ENCODE results near the gene PDLIM5. TPM values are rescaled to one million over a fixed set of nuclear protein-coding genes. Genes with fewer than 3 reads are reported as not detected.

The PDLIM5 gene
- total RNA-seq, 1 donor from 2014 or later = 66.1 TPM

- peaks cover under 1% of the 10 kb centered on the region for H3K4me1 Mint-ChIP-seq (ENCODE audit: low read depth)
- TF ChIP-seq CTCF (IDR thresholded peaks at IDR 0.05; ENCODE audit: unreplicated experiment) = no peak
- no peaks in the 10 kb centered on the region for H3K9me3 Mint-ChIP-seq (ENCODE audit: low read depth)
- DNase-seq (ENCODE audit: low spot score, unreplicated experiment) = no peak
- peaks cover 12% of the 10 kb centered on the region for H3K36me3 Mint-ChIP-seq (ENCODE audit: insufficient read depth)
- H3K27ac Mint-ChIP-seq = no peak overlapping the region
- H3K4me3 Mint-ChIP-seq (ENCODE audit: low read depth) = no peak overlapping the region
- no peaks in the 10 kb centered on the region for H3K27me3 Mint-ChIP-seq
These were observed 130.8 kb downstream of the PDLIM5 start for GRCh38 chr4:94582517-94582916.

GRCh38 chr4:94583914-94584641 is 132.3 kb downstream of the PDLIM5 start:
- no peak for DNase-seq (ENCODE audit: low spot score, unreplicated experiment)
- Mint-ChIP-seq H3K4me3 (ENCODE audit: low read depth) (no peak overlapping the region), H3K9me3 (ENCODE audit: low read depth) (no peaks in the 10 kb centered on the region), H3K27me3 (no peaks in the 10 kb centered on the region), H3K36me3 (ENCODE audit: insufficient read depth) (peaks cover 13% of the 10 kb centered on the region), H3K27ac (no peak overlapping the region), H3K4me1 (ENCODE audit: low read depth) (no peaks in the 10 kb centered on the region)
- no peak for TF ChIP-seq CTCF (IDR thresholded peaks at IDR 0.05; ENCODE audit: unreplicated experiment)

- TF ChIP-seq CTCF (IDR thresholded peaks at IDR 0.05; ENCODE audit: unreplicated experiment) = no peak
These were observed 137.4 kb downstream of the PDLIM5 start for GRCh38 chr4:94588896-94589693.

GRCh38 chr4:94590493-94590892 is 138.8 kb downstream of the PDLIM5 start:
- H3K27me3 Mint-ChIP-seq = no peaks in the 10 kb centered on the region
- no peaks in the 10 kb centered on the region for H3K9me3 Mint-ChIP-seq (ENCODE audit: low read depth)
- H3K4me1 Mint-ChIP-seq (ENCODE audit: low read depth) = no peaks in the 10 kb centered on the region
- H3K4me3 Mint-ChIP-seq (ENCODE audit: low read depth) = no peak overlapping the region
- no peak for TF ChIP-seq CTCF (IDR thresholded peaks at IDR 0.05; ENCODE audit: unreplicated experiment)
- H3K36me3 Mint-ChIP-seq (ENCODE audit: insufficient read depth) = peaks cover 16% of the 10 kb centered on the region
- DNase-seq (ENCODE audit: low spot score, unreplicated experiment) = no peak
- no peak overlapping the region for H3K27ac Mint-ChIP-seq

More at GRCh38 chr4:94588896-94589693, 137.4 kb downstream of the PDLIM5 start:
- no peaks in the 10 kb centered on the region for H3K4me1 Mint-ChIP-seq (ENCODE audit: low read depth)
- H3K27ac Mint-ChIP-seq = no peak overlapping the region
- DNase-seq (ENCODE audit: low spot score, unreplicated experiment) = no peak
- no peaks in the 10 kb centered on the region for H3K9me3 Mint-ChIP-seq (ENCODE audit: low read depth)
- peaks cover 20% of the 10 kb centered on the region for H3K36me3 Mint-ChIP-seq (ENCODE audit: insufficient read depth)
- H3K27me3 Mint-ChIP-seq = no peaks in the 10 kb centered on the region
- no peak overlapping the region for H3K4me3 Mint-ChIP-seq (ENCODE audit: low read depth)

- Mint-ChIP-seq H3K4me3 (ENCODE audit: low read depth) (no peak overlapping the region), H3K27me3 (no peaks in the 10 kb centered on the region), H3K27ac (no peak overlapping the region), H3K9me3 (ENCODE audit: low read depth) (no peaks in the 10 kb centered on the region), H3K4me1 (ENCODE audit: low read depth) (no peaks in the 10 kb centered on the region), H3K36me3 (ENCODE audit: insufficient read depth) (peaks cover 15% of the 10 kb centered on the region)
- no peak for DNase-seq (ENCODE audit: low spot score, unreplicated experiment)
- no peak for TF ChIP-seq CTCF (IDR thresholded peaks at IDR 0.05; ENCODE audit: unreplicated experiment)
These were observed 139.5 kb downstream of the PDLIM5 start for GRCh38 chr4:94591289-94591688.

Measured in progenitor cell of endocrine pancreas (in vitro differentiated cells).